Spleen (tissue), 11 donors: ENCODE data around the gene HS3ST3B1. TPM values are rescaled to one million over a fixed set of nuclear protein-coding genes. Genes with fewer than 3 reads are reported as not detected.

ENCODE experiments used
- DNase-seq: peaks from one replicate; pipeline ENCODE4 v3.0.0-alpha.2; 2020
- H3K27ac ChIP-seq, 8 donors: fragments of 200-600 bp; sonication (generic) in 7 of 8; 1 replicate in 4 of 8; 2 replicates in 4 of 8; pipeline versions ENCODE4 v1.5.0 to v1.8.0; 2016 to 2021; ENCODE audit warnings: inconsistent platforms in 4 of 8, mild to moderate bottlenecking in 4 of 8, moderate library complexity in 1 of 8
- H3K27me3 ChIP-seq, 7 donors: fragments of 200-600 bp; sonication (generic) in 6 of 7; replicated peaks in 1 of 7; 1 replicate in 4 of 7; 2 replicates in 3 of 7; pipeline versions ENCODE4 v1.5.0 to v1.8.0; 2016 to 2021; ENCODE audit warnings: inconsistent platforms in 3 of 7, mild to moderate bottlenecking in 1 of 7
- H3K36me3 ChIP-seq, 6 donors: fragments of 200-600 bp; sonication (generic) in 5 of 6; 1 replicate in 4 of 6; 2 replicates in 2 of 6; pipeline versions ENCODE4 v1.5.0 to v1.8.0; 2016 to 2021; ENCODE audit warnings: inconsistent platforms in 2 of 6
- H3K4me1 ChIP-seq, 6 donors: fragments of 200-600 bp; sonication (generic) in 5 of 6; 1 replicate in 3 of 6; 2 replicates in 3 of 6; pipeline versions ENCODE4 v1.5.0 to v1.8.0; 2016 to 2021; ENCODE audit warnings: inconsistent platforms in 3 of 6
- H3K4me3 ChIP-seq, 8 donors: fragments of 200-600 bp; sonication (generic) in 7 of 8; 1 replicate in 4 of 8; 2 replicates in 4 of 8; pipeline versions ENCODE4 v1.5.0 to v1.8.0; 2016 to 2021; ENCODE audit warnings: inconsistent platforms in 4 of 8, mild to moderate bottlenecking in 4 of 8, moderate library complexity in 2 of 8
- H3K9me3 ChIP-seq, 8 donors: fragments of 200-600 bp; sonication (generic) in 7 of 8; 1 replicate in 4 of 8; 2 replicates in 4 of 8; pipeline versions ENCODE4 v1.5.0 to v1.8.0; 2016 to 2021; ENCODE audit warnings: inconsistent platforms in 4 of 8
- POLR2A ChIP-seq, 3 donors: fragments of 450-650 bp; IDR thresholded peaks; one replicate each; pipeline ENCODE4 v1.5.1; 2017; ENCODE audit warnings: antibody characterized with exemption in 3 of 3, mild to moderate bottlenecking in 1 of 3
- POLR2AphosphoS5 ChIP-seq, 3 donors: sonication (generic); formaldehyde crosslinking; IDR thresholded peaks; one replicate each; pipeline ENCODE4 v1.5.1; 2017; ENCODE audit warnings: antibody characterized with exemption in 3 of 3
- WGBS, 5 donors: extraction: QIAGEN DNeasy Blood & Tissue Kit in 3 of 5; methylation state at CpG; one replicate each; pipeline versions ENCODE4 v1.1.5 to v1.1.7; 2013 to 2018; 5-methylcytosine and 5-hydroxymethylcytosine counted together
- intact Hi-C: fragments of 100-400 bp; cut with DNase I; formaldehyde crosslinking; loops from one replicate; pipeline ENCODE4 v1.15.0; 2023; ENCODE audit warnings: low total_unique reads
- polyA plus RNA-seq, 3 donors: library from polyadenylated mRNA; stranded (reverse); fragments of 200-250 nt; gene quantifications; one replicate each; pipeline ENCODE4 v1.2.1, GENCODE V29; 2013
- total RNA-seq, 7 donors: library from RNA; depleted of rRNA in 3 of 7; stranded (reverse); fragments of >200 nt in 3 of 7; fragmentation: NEBNext Ultra II Directional in 4 of 7; extraction: Animal tissue kit (Norgen Biotek cat#: 25700) in 4 of 7; gene quantifications; one replicate each; pipeline versions ENCODE4 v1.1.0 to v1.2.1, GENCODE V29; 2016 to 2021
- TF ChIP-seq, protein P1 (sequence below), 11 experiments: fragments of 200-600 bp in 7 of 11; fragments of 450-650 bp in 4 of 11; sonication (generic) in 4 of 11; IDR thresholded peaks in 8 of 11; conservative IDR thresholded peaks in 3 of 11; 1 replicate in 7 of 11; 2 replicates in 4 of 11; pipeline versions ENCODE4 v1.4.0 to v1.8.0; 2016 to 2021; ENCODE audit warnings: antibody characterized with exemption in 11 of 11, inconsistent platforms in 4 of 11, mild to moderate bottlenecking in 1 of 11
- donor health status: healthy with polysubstance abuse.
- donor health status: DM: no; HTN: no; CAD: no; lungs with moderate emphysema.
- donor health status: DM: no; HTN: no; CAD: no.
- donor health status: Bipolar disorder and iron deficiency.
- donor health status: healthy.
- donor health status: DM: no; HTN: no; CAD: no.
- donor health status: DM: yes; HTN: yes; CAD: no.

HS3ST3B1 gene
- total and polyA plus RNA-seq, 10 donors, result 1.3 to 17.9 (median 11.4) TPM

DNA sequence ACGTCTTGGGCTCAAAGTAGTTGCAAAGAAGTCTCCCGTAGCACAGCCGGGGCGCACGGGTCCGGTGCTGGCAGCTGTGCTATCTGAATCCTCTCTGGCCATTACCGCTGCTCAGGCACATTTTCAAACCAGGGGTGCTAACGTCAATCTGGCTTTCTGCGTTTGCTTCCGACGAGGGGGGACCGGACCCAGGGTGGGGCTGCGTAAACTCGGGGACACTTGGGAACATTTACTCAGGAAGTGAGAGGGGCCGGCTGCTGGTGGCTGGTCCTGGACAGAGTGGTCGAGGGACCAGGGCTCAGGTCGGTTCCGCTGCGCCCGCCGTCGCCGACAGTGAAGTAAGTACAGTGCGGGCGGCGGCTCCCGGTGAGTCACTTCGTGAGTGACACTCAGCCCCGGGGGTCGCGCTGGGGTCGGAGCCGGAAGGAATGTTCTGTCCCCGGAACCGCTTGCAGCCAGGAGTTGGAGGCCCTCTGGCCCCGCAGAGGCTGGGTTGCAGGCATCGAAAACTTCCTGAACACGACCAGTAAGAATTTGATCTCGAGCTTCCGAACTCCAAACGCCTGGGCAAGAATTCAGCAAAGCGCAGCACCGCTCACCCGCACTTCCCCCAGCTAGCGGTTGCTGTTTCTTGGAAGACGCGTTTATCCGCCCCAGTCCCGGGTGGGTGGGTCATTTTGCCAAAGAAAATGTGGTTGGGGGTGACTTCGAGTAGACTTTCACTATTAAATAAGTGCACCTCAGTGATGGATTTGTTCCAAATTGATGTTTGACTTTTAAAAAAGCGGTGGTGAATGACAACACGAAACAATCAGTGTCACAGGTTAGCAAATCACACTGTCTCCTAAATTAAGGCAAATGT is 1.4 kb upstream of the HS3ST3B1 start:
- Histone ChIP-seq H3K9me3 (peaks cover 0 to 4% (median 0%) of the 10 kb centered on the region in 8 donors), H3K4me1 (peaks cover 10 to 80% (median 68%) of the 10 kb centered on the region in 6 donors), H3K4me3 (peak overlapping the region; percentile 19 to 95 (median 54)), H3K36me3 (no peaks in the 10 kb centered on the region), H3K27ac (peak overlapping the region in 7 of 8 donors; percentile 23 to 97 (median 65)), H3K27me3 (peaks cover 3 to 96% (median 77%) of the 10 kb centered on the region in 7 donors)
- DNase-seq, result peak; percentile 90
- intact Hi-C loops, result loop anchor here (5.0 kb wide), 3 partner anchors 692 to 962 kb away; no protein-coding TSS in a partner anchor
- TF ChIP-seq POLR2AphosphoS5 (IDR thresholded peaks at IDR 0.05), result peak in 2 of 3 donors; percentile 32 to 73
- TF ChIP-seq, protein P1, sequence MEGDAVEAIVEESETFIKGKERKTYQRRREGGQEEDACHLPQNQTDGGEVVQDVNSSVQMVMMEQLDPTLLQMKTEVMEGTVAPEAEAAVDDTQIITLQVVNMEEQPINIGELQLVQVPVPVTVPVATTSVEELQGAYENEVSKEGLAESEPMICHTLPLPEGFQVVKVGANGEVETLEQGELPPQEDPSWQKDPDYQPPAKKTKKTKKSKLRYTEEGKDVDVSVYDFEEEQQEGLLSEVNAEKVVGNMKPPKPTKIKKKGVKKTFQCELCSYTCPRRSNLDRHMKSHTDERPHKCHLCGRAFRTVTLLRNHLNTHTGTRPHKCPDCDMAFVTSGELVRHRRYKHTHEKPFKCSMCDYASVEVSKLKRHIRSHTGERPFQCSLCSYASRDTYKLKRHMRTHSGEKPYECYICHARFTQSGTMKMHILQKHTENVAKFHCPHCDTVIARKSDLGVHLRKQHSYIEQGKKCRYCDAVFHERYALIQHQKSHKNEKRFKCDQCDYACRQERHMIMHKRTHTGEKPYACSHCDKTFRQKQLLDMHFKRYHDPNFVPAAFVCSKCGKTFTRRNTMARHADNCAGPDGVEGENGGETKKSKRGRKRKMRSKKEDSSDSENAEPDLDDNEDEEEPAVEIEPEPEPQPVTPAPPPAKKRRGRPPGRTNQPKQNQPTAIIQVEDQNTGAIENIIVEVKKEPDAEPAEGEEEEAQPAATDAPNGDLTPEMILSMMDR (IDR thresholded peaks at IDR 0.05 in 8 of 11, conservative IDR thresholded peaks at IDR 0.05 in 3 of 11), result no peak
- WGBS, 5 donors, result 2 to 7% (median 2%) methylated on average over 45 to 52 of the region's 52 CpGs

DNA sequence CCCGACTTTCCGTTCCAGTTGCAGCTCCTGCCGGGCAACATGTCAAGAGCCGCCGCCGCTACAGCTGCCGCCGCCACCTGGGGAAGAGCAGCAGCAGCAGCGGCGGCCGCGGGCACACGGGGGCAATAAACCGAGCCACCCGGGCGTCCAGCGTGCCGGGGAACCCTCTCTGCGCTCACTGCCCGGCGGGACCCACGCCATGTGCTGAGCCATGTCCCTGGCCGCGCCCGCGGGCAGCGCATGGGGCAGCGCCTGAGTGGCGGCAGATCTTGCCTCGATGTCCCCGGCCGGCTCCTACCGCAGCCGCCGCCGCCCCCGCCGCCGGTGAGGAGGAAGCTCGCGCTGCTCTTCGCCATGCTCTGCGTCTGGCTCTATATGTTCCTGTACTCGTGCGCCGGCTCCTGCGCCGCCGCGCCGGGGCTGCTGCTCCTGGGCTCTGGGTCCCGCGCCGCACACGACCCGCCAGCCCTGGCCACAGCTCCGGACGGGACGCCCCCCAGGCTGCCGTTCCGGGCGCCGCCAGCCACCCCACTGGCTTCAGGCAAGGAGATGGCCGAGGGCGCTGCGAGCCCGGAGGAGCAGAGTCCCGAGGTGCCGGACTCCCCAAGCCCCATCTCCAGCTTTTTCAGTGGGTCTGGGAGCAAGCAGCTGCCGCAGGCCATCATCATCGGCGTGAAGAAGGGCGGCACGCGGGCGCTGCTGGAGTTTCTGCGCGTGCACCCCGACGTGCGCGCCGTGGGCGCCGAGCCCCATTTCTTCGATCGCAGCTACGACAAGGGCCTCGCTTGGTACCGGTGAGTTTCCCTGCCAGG is 604 bp downstream of the HS3ST3B1 start:
- TF ChIP-seq POLR2AphosphoS5 (IDR thresholded peaks at IDR 0.05) (no peak), POLR2A (IDR thresholded peaks at IDR 0.05) (no peak)
- TF ChIP-seq, protein P1 (IDR thresholded peaks at IDR 0.05 in 8 of 11, conservative IDR thresholded peaks at IDR 0.05 in 3 of 11), result no peak
- intact Hi-C loops, result loop anchor here (5.0 kb wide), 2 partner anchors 704 to 964 kb away; no protein-coding TSS in a partner anchor
- H3K27me3 ChIP-seq, result peaks cover 3 to 76% (median 59%) of the 10 kb centered on the region in 7 donors
- peak overlapping the region; percentile 71 to 95 (median 78) for H3K4me3 ChIP-seq
- peaks cover 18 to 100% (median 80%) of the 10 kb centered on the region in 6 donors for H3K4me1 ChIP-seq
- peak overlapping the region; percentile 77 to 97 (median 91) for H3K27ac ChIP-seq
- peaks cover 0 to 4% (median 0%) of the 10 kb centered on the region in 8 donors for H3K9me3 ChIP-seq
- WGBS, 5 donors, result 0 to 1% (median 1%) methylated on average over 15 to 90 of the region's 90 CpGs
- no peak for DNase-seq
- H3K36me3 ChIP-seq, result no peaks in the 10 kb centered on the region

DNA sequence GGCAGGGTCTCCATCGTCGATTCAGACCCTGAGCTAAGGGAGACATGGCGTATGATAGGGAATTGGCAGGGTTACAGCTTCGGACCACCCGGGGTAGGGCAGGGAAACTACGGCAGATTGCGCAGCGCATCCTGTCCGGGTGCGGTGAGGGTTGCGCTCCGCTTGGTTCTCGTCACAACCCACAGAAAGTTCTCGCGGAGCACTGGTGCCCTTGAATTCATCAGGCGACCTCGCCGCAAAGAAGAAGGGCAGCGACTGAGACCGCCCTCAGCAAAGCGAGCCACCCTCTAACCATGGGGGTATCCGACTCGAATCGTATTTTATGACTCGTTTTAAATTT is 1.2 kb downstream of the HS3ST3B1 start:
- H3K4me1 ChIP-seq, result peaks cover 18 to 100% (median 76%) of the 10 kb centered on the region in 6 donors
- H3K9me3 ChIP-seq, result peaks cover 0 to 4% (median 0%) of the 10 kb centered on the region in 8 donors
- peak overlapping the region; percentile 71 to 95 (median 78) for H3K4me3 ChIP-seq
- 0 to 1% (median 1%) methylated on average over 7 to 25 of the region's 25 CpGs for WGBS, 5 donors
- peaks cover 3 to 70% (median 53%) of the 10 kb centered on the region in 7 donors for H3K27me3 ChIP-seq
- H3K36me3 ChIP-seq, result no peaks in the 10 kb centered on the region
- H3K27ac ChIP-seq, result peak overlapping the region; percentile 77 to 97 (median 91)
- peak; percentile 93 for DNase-seq
- TF ChIP-seq POLR2AphosphoS5 (IDR thresholded peaks at IDR 0.05) (peak; percentile 9 to 53 (median 38)), POLR2A (IDR thresholded peaks at IDR 0.05) (peak in 1 of 3 donors; percentile 24)
- TF ChIP-seq, protein P1 (IDR thresholded peaks at IDR 0.05 in 8 of 11, conservative IDR thresholded peaks at IDR 0.05 in 3 of 11), result no peak
- intact Hi-C loops, result loop anchor here (5.0 kb wide), 2 partner anchors 705 to 965 kb away; no protein-coding TSS in a partner anchor
